GM19328 (cell line): ENCODE measurements around the gene ZNF536.
"Not testable (repeated sequence)": the region's sequence is repeated elsewhere in the genome, so short reads cannot be mapped to it uniquely, and the experiment has no call there.

Experiments
- ATAC-seq: cut with Tn5 transposase; IDR thresholded peaks from one replicate; pipeline ENCODE4 v1.9.1; 2021; ENCODE audit warnings: mild to moderate bottlenecking, moderate library complexity; ENCODE audit not compliant: unreplicated experiment

The ZNF536 gene

GRCh38 chr19:30340771-30341561 is 31.2 kb upstream of the ZNF536 start:
- no peak for ATAC-seq

GRCh38 chr19:30341611-30342201 is 30.5 kb upstream of the ZNF536 start:
- ATAC-seq: no peak

- no peak for ATAC-seq
Observed at GRCh38 chr19:30342901-30343300, 29.3 kb upstream of the ZNF536 start.

- ATAC-seq: no peak
Observed at GRCh38 chr19:30344446-30345425, 27.4 kb upstream of the ZNF536 start.

- no peak for ATAC-seq
Observed at GRCh38 chr19:30345686-30346085, 26.5 kb upstream of the ZNF536 start.

GRCh38 chr19:30346468-30346867 is 25.7 kb upstream of the ZNF536 start:
- not testable (repeated sequence) for ATAC-seq

GRCh38 chr19:30349131-30349730 is 23.0 kb upstream of the ZNF536 start:
- no peak for ATAC-seq

GRCh38 chr19:30350692-30351663 is 21.2 kb upstream of the ZNF536 start:
- ATAC-seq: no peak

- ATAC-seq: no peak
Observed at GRCh38 chr19:30351774-30352173, 20.4 kb upstream of the ZNF536 start.

- ATAC-seq: no peak
Observed at GRCh38 chr19:30353394-30353945, 18.7 kb upstream of the ZNF536 start.

GRCh38 chr19:30355586-30355985 is 16.6 kb upstream of the ZNF536 start:
- ATAC-seq: no peak

GRCh38 chr19:30356951-30357579 is 15.1 kb upstream of the ZNF536 start:
- no peak for ATAC-seq

GRCh38 chr19:30357580-30357954 is 14.6 kb upstream of the ZNF536 start:
- ATAC-seq: no peak

GRCh38 chr19:30358319-30358718 is 13.9 kb upstream of the ZNF536 start:
- no peak for ATAC-seq

GRCh38 chr19:30358821-30359580 is 13.2 kb upstream of the ZNF536 start:
- ATAC-seq: no peak

GRCh38 chr19:30359936-30360335 is 12.2 kb upstream of the ZNF536 start:
- ATAC-seq: no peak

- no peak for ATAC-seq
Observed at GRCh38 chr19:30360376-30361106, 11.6 kb upstream of the ZNF536 start.

- ATAC-seq: no peak
Observed at GRCh38 chr19:30361107-30361447, 11.1 kb upstream of the ZNF536 start.
